GM12878 (cell line): ENCODE measurements around the gene SULT6B1.
"Not testable (repeated sequence)": the region's sequence is repeated elsewhere in the genome, so short reads cannot be mapped to it uniquely, and the experiment has no call there.

Experiments used
- CHD4 ChIP-seq: fragments of 200-600 bp; sonication (generic); IDR thresholded peaks from 2 replicates; pipeline ENCODE4 v1.6.1; 2016; ENCODE audit warnings: mild to moderate bottlenecking
- EGR1 ChIP-seq, 2 experiments: IDR thresholded peaks; 1 replicate in 1 of 2; 2 replicates in 1 of 2; pipeline ENCODE4 v1.6.1; 2011 to 2012; ENCODE audit warnings: low read depth in 2 of 2, low read length in 2 of 2, borderline replicate concordance in 1 of 2, mild to moderate bottlenecking in 1 of 2, moderate library complexity in 1 of 2
- JUND ChIP-seq: IDR thresholded peaks from 2 replicates; pipeline ENCODE4 v1.6.1; 2012; ENCODE audit warnings: low read depth, mild to moderate bottlenecking, low read length, improper control_type of control experiment, moderate library complexity
- MYC ChIP-seq: IDR thresholded peaks from 2 replicates; pipeline ENCODE4 v1.6.1; 2011; ENCODE audit warnings: mild to moderate bottlenecking, low read length, moderate library complexity, inconsistent platforms; ENCODE audit not compliant: insufficient read depth, insufficient replicate concordance, insufficient read length, severe bottlenecking
- ZNF274 ChIP-seq: IDR thresholded peaks from one replicate; pipeline ENCODE4 v1.8.0; 2011; ENCODE audit not compliant: insufficient read length, insufficient read depth
- TF ChIP-seq, protein P1 (sequence below): IDR thresholded peaks from 2 replicates; pipeline ENCODE4 v1.6.1; 2011; ENCODE audit warnings: borderline replicate concordance, low read depth, mild to moderate bottlenecking, moderate library complexity, low read length; ENCODE audit not compliant: insufficient read depth, poor library complexity, severe bottlenecking

- TF ChIP-seq, protein P1, sequence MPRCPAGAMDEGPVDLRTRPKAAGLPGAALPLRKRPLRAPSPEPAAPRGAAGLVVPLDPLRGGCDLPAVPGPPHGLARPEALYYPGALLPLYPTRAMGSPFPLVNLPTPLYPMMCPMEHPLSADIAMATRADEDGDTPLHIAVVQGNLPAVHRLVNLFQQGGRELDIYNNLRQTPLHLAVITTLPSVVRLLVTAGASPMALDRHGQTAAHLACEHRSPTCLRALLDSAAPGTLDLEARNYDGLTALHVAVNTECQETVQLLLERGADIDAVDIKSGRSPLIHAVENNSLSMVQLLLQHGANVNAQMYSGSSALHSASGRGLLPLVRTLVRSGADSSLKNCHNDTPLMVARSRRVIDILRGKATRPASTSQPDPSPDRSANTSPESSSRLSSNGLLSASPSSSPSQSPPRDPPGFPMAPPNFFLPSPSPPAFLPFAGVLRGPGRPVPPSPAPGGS = not testable (repeated sequence)
- not testable (repeated sequence) for TF ChIP-seq JUND; MYC; CHD4; ZNF274; EGR1 (IDR thresholded peaks at IDR 0.05; ENCODE audit: borderline replicate concordance in 1 of 2, low read depth in 2 of 2, low read length in 2 of 2)
Measured at GRCh38 chr2:37206760-37207159, 18.3 kb upstream of the SULT6B1 start.
